NT2/D1 (cell line): ENCODE measurements around the gene NRDC.

Experiments used
- DNase-seq: peaks from one replicate; pipeline ENCODE4 v3.0.0-alpha.2; 2011; ENCODE audit warnings: low read depth, low spot score
- H3K27me3 ChIP-seq: 2 replicates; pipeline ENCODE4 v1.6.0; 2011; ENCODE audit warnings: mild to moderate bottlenecking; ENCODE audit not compliant: insufficient read length, insufficient read depth
- H3K36me3 ChIP-seq: 2 replicates; pipeline ENCODE4 v1.6.1; 2011; ENCODE audit warnings: mild to moderate bottlenecking, low read length, mixed read lengths; ENCODE audit not compliant: insufficient read depth, insufficient read length
- H3K4me1 ChIP-seq: 2 replicates; pipeline ENCODE4 v1.5.1; 2011; ENCODE audit not compliant: insufficient read depth, insufficient read length
- H3K4me3 ChIP-seq: 2 replicates; pipeline ENCODE4 v1.5.1; 2011; ENCODE audit warnings: low read depth; ENCODE audit not compliant: insufficient read length
- H3K9ac ChIP-seq: 2 replicates; pipeline ENCODE4 v1.6.0; 2011; ENCODE audit warnings: low read depth; ENCODE audit not compliant: insufficient read length
- H3K9me3 ChIP-seq: 2 replicates; pipeline ENCODE4 v1.5.1; 2011; ENCODE audit warnings: mild to moderate bottlenecking, low read length; ENCODE audit not compliant: insufficient read depth
- SUZ12 ChIP-seq: IDR thresholded peaks from 2 replicates; pipeline ENCODE4 v1.6.1; 2011; ENCODE audit not compliant: insufficient read length, insufficient read depth; ENCODE audit errors: extremely low read depth
- YY1 ChIP-seq: IDR thresholded peaks from 2 replicates; pipeline ENCODE4 v1.6.1; 2011; ENCODE audit not compliant: insufficient read length, insufficient read depth
- ZNF274 ChIP-seq: IDR thresholded peaks from 2 replicates; pipeline ENCODE4 v1.6.1; 2011; ENCODE audit warnings: mild to moderate bottlenecking, low read depth, low read length

The NRDC gene

GRCh38 chr1:51851882-51852396 is 26.6 kb downstream of the NRDC start:
- DNase-seq = no peak
- Histone ChIP-seq H3K9me3 (peaks cover 18% of the 10 kb centered on the region), H3K9ac (no peak overlapping the region), H3K27me3 (no peaks in the 10 kb centered on the region), H3K4me1 (no peaks in the 10 kb centered on the region), H3K36me3 (peaks cover 59% of the 10 kb centered on the region), H3K4me3 (no peak overlapping the region)
- no peak for TF ChIP-seq SUZ12
- TF ChIP-seq YY1 = no peak
- no peak for TF ChIP-seq ZNF274

- Histone ChIP-seq H3K4me3 (no peak overlapping the region), H3K9me3 (peaks cover 20% of the 10 kb centered on the region), H3K36me3 (peaks cover 57% of the 10 kb centered on the region), H3K4me1 (no peaks in the 10 kb centered on the region), H3K9ac (no peak overlapping the region), H3K27me3 (no peaks in the 10 kb centered on the region)
- TF ChIP-seq SUZ12 (no peak), YY1 (no peak), ZNF274 (no peak)
- DNase-seq = no peak
Measured at GRCh38 chr1:51850420-51851223, 27.9 kb downstream of the NRDC start.

GRCh38 chr1:51847294-51847920 is 31.1 kb downstream of the NRDC start:
- Histone ChIP-seq H3K4me3 (no peak overlapping the region), H3K9ac (no peak overlapping the region), H3K27me3 (no peaks in the 10 kb centered on the region), H3K4me1 (no peaks in the 10 kb centered on the region), H3K9me3 (peaks cover 20% of the 10 kb centered on the region), H3K36me3 (peaks cover 33% of the 10 kb centered on the region)
- no peak for TF ChIP-seq ZNF274
- no peak for TF ChIP-seq YY1
- no peak for TF ChIP-seq SUZ12
- no peak for DNase-seq

- Histone ChIP-seq H3K9me3 (peaks cover 20% of the 10 kb centered on the region), H3K9ac (no peak overlapping the region)
- no peak for DNase-seq
Measured at GRCh38 chr1:51843948-51844347, 34.6 kb downstream of the NRDC start.

GRCh38 chr1:51842261-51842660 is 36.3 kb downstream of the NRDC start:
- Histone ChIP-seq H3K9ac (no peak overlapping the region), H3K36me3 (peaks cover 48% of the 10 kb centered on the region), H3K9me3 (peaks cover 5% of the 10 kb centered on the region; the same call in 1 of the 2 replicates), H3K27me3 (no peaks in the 10 kb centered on the region), H3K4me1 (no peaks in the 10 kb centered on the region), H3K4me3 (no peak overlapping the region)
- no peak for DNase-seq
- TF ChIP-seq SUZ12 (no peak), YY1 (no peak), ZNF274 (no peak)

More at GRCh38 chr1:51843948-51844347, 34.6 kb downstream of the NRDC start:
- Histone ChIP-seq H3K27me3 (no peaks in the 10 kb centered on the region), H3K4me3 (no peak overlapping the region), H3K36me3 (peaks cover 35% of the 10 kb centered on the region), H3K4me1 (no peaks in the 10 kb centered on the region)
- TF ChIP-seq ZNF274 (no peak), SUZ12 (no peak), YY1 (no peak)

GRCh38 chr1:51840743-51841461 is 37.6 kb downstream of the NRDC start:
- Histone ChIP-seq H3K27me3 (no peaks in the 10 kb centered on the region), H3K4me3 (no peak overlapping the region), H3K9ac (no peak overlapping the region), H3K4me1 (no peaks in the 10 kb centered on the region), H3K9me3 (no peaks in the 10 kb centered on the region), H3K36me3 (peaks cover 50% of the 10 kb centered on the region)
- DNase-seq = no peak
- TF ChIP-seq ZNF274 (no peak), YY1 (no peak), SUZ12 (no peak)

GRCh38 chr1:51840182-51840581 is 38.3 kb downstream of the NRDC start:
- no peaks in the 10 kb centered on the region for H3K9me3 ChIP-seq
- peaks cover 58% of the 10 kb centered on the region for H3K36me3 ChIP-seq
- H3K4me3 ChIP-seq = no peak overlapping the region
- H3K9ac ChIP-seq = no peak overlapping the region
- no peaks in the 10 kb centered on the region for H3K4me1 ChIP-seq
- H3K27me3 ChIP-seq = no peaks in the 10 kb centered on the region
- TF ChIP-seq SUZ12 (no peak), YY1 (no peak), ZNF274 (no peak)
- no peak for DNase-seq
